CD1c-positive myeloid dendritic cell (primary cell): ENCODE results near the gene RMND5B.
"Not testable (repeated sequence)": the region's sequence is repeated elsewhere in the genome, so short reads cannot be mapped to it uniquely, and the experiment has no call there.

ENCODE experiments used
- DNase-seq: peaks from one replicate; pipeline ENCODE4 v3.0.0-alpha.2; 2016; ENCODE audit errors: extremely low spot score

Gene RMND5B

DNA sequence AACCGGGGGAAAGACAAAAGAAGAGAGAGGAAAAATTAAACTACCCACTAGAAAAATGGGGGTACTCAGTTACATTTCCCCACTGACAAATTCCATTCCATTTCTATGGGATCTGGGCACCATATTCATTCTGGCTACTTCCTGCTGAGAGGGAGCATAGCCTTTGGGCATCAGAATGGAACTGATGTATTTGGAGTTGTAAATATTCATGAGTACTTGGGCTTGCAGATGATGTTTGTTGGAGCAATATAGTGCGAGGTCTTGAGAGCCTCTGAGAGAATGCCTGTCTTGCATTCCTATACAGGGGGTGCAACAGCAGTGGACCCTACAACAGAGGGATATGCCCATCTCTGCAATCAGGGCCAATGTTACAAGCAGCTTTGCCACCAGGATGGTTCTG is 39.6 kb downstream of the RMND5B start:
- DNase-seq, result no peak

DNA sequence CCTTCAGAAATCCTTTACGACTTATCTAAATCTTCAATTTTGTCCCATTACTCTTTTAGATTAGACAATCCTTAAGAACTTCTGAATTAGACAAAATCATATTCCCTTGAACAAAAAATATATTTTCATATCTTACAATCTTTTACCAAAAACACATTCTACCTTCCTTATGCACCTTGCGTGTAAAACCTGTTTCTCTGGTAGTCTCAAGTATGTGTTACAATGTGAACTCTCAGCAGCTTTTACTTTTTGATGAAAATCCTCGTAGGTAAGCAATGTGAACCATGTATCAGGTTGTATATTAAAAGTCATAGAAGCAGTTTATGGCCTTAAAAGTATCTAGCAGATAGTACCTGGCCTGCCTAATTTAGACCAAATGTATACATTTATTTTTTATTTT is 43.6 kb downstream of the RMND5B start:
- no peak for DNase-seq

DNA sequence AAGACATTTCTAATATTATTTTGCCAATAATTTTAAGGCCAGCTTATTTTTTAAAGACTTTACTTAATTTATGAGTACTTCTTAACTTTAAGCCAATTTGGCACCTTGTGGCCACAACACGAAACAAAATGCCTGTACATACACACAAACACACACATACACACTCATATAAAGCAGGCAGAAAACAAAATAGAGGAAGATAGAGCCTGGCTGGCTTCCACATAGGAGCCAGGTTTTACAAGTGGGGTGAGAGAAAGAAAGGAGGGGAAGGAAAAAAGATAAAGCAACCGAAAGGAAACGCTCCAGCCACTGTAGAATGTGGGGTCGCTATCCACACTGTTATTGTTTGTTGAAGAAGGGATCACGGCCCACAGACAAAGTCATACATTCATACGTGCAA is 46.0 kb downstream of the RMND5B start:
- DNase-seq, result no peak

DNA sequence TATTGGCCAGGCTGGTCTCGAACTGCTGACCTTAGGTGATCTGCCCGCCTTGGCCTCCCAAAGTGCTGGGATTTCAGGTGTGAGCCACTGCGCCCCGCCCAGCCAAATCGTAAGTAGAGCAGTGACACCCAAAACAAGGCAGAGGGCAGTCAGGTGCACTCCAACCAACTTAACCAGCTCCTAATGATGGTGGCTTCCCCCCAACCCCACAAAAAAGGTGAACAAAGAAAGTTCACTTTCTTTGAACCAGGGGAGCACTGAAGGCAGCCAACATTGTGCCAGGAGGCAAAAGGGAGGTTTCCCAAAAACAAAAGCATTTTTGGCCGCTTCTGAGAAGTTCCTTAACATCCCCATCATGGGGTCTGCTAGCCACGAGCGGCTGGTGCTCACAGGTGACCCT is 46.8 kb downstream of the RMND5B start:
- no peak for DNase-seq

GRCh38 chr5:178180141-178180863 is 49.5 kb downstream of the RMND5B start:
- DNase-seq, result no peak

GRCh38 chr5:178182158-178182876 is 51.5 kb downstream of the RMND5B start:
- peak; percentile 37 for DNase-seq

DNA sequence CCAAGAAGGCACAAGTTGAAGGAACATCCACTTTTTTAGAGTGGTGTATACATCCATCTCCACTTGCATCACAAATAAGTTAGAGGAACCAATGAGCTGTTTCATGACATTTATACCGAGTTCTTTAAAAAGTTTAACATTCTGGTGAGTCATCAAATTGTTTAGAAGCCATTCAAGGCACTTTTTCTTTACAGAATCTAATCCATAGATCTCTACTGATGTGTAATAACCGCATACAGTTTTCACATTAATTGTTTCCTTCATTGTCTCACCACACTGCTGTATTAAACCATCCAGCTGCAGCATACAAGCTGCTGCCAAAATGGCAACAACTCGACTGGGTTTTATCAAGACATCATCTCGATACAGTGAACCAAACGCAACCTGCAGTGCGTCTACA is 55.6 kb downstream of the RMND5B start:
- DNase-seq, result peak; percentile 40

GRCh38 chr5:178187014-178187413 is 56.2 kb downstream of the RMND5B start, which contains the start of gene GMCL2:
GMCL2 (minus strand) TSS chr5:178187371; CDS start chr5:178187299, 72 bp downstream.
- DNase-seq, result no peak

GRCh38 chr5:178189433-178189832 is 58.6 kb downstream of the RMND5B start:
- no peak for DNase-seq

GRCh38 chr5:178191661-178192060 is 60.8 kb downstream of the RMND5B start:
- no peak for DNase-seq

DNA sequence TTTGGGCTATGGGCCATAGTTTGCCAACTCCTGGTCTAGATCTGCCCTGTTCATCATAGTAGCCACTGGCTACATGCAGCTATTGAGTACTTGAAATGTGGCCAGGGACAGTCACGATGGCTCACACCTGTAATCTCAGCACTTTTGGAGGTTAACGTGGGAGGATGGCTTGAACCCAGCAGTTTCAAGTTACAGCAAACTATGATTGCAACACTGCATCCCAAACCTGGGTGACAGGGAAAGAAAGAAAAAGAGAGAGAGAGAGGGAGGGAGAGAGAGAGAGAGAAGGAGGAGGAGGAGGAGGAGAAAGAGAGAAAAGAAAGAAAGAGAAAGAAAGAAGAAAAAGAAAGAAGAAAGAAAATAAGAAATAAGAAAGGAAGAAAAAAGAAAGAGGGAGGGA is 61.4 kb downstream of the RMND5B start:
- DNase-seq, result no peak

DNA sequence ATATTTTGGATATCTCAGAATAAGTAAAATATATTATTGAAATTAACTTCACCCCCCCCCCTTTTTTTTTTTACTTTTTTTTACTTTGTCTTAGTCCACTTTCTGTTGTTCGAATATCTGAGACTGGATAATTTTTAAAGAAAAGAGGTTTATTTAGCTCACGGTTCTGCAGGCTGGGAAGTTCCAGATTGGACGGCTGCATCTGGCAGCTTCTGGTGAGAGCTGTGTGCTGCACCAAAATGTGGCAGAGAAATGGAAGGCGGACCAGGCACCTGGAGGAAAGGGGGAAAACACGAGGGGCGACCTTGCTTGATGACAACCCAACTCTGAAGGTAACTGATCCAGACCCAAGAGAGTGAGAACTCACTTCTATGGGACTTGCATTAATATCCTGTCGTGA is 62.0 kb downstream of the RMND5B start:
- DNase-seq, result no peak

GRCh38 chr5:178193251-178193809 is 62.5 kb downstream of the RMND5B start:
- no peak for DNase-seq

DNA sequence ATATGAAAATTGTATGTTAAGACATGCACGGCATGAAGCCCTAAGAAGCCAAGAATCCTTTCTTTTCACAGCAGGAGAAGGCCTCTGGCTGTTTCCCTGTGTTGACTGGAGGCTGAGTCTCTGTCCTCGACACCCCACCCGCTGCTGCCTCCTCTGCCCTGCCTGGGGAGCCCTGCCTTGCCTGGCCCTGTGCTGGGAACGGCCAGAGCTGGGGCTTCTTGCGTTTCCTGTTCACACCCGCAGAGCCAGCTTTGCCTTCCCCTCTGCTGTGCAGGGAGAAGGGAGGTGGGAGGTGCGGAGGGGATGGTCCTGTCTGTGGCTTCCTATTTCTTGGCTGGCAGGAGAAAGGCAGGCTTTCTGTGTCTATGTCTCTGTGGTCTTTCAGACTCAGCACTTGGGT is 63.2 kb downstream of the RMND5B start:
- DNase-seq, result peak; percentile 24

DNA sequence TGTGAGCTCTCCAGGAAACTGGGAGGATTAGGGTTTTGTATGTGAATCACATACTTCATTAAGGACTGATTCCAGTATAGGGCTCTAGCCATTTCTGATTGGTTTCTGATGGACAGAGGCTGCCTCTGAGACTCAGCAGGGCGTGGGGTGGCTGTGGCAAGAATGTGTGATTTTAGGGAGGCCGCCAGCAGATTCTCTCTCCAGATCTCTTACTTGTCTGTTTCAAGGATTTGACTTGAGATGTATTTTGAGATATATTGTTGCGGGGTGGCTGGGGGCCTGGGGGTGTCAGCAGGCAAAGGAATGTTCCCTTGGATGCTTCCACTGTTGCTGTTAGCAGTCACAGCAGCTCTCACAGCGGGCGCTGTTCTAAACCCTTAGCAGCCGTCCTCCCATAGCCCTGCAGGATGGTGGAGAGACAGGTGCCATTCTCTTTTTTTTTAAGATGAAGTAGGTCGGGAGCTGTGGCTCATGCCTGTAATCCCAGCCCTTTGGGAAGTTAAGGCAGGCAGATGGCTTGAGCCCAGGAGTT is 65.5 kb downstream of the RMND5B start:
- DNase-seq, result no peak

- no peak for DNase-seq
Measured at GRCh38 chr5:178196986-178197385, 66.2 kb downstream of the RMND5B start.

DNA sequence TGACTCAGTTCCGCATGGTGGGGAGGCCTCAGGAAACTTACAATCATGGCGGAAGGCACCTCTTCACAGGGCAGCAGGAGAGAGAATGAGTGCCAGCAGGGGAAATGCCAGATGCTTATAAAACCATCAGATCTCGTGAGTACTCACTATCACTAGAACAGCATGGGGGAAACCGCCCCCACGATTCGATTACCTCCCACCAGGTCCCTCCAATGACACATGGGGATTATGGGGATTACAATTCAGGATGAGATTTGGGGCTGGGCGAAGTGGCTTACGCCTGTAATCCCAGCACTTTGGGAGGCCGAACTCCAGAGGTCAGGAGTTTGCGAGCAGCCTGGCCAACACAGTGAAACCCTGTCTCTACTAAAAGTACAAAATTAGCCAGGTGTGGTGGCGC is 67.3 kb downstream of the RMND5B start:
- DNase-seq, result not testable (repeated sequence)

DNA sequence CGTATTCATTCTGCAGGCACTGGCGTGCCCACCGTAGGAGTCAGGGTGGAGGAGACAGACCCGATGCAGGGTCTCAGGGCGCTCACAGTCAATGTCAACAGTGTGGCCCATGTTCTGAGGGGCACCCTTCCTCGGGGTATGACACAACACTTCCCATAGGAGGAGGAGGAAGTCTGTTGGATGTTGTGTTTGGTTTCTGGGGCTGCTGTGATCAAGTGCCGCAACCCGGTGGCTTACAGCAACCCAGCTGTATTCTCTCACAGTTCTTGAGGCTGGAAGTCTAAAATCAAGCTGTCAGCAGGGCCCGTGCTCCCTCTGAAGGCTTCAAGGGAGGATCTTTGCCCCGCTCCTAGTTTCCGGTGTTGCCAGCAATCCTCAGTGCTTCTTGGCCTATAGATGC is 67.9 kb downstream of the RMND5B start:
- no peak for DNase-seq

DNA sequence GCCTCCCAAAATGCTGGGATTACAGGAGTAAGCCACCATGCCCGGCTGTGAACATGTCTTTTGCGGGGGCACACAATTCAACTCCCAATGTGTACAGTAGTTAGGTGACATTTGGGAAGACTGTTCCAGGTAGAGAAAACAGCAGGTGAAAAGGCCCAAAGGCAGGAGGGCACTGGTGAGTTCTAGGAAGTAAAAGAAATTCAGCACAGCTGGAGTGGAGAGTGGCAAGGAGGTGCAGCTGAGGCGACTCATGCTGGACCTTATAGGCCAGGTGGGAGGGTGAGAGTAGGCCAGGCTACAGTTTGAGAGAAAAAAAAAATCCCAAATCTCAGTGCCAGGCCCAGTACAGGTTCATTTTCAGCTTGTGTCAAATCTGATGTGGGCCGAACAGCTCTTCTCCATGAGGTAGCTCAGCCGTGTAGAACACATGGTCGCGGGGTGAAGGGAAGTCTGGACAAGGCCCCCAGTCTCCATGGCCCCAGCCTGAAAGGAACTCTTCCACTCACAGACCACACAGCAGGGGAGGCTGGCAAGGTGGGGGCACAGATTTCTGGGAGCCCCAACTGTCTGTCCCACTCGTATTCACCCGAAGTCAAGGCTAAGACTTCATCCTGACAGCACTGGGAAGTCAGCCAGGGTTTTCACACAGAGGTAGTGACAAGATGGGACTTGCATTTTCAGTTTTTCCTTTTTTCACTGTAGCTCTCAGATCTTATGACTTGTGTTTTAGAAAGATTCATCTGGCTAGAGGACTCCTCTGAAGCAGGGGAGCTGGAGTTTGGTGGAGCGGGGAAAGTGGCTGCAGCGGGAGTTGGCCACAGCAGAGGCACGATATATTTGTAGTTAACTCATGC is 69.0 kb downstream of the RMND5B start:
- DNase-seq, result no peak
